NCI-H1436 treated with DMSO at 0.1 percent for 48 hours (cell line): Measurements from ENCODE around the gene NDC80.
"Not testable (repeated sequence)": the region's sequence is repeated elsewhere in the genome, so short reads cannot be mapped to it uniquely, and the experiment has no call there.

ENCODE experiments used
- DNase-seq: peaks from one replicate; lab custom pipeline; 2025; lab: John Stamatoyannopoulos, UW

NDC80 gene

DNA sequence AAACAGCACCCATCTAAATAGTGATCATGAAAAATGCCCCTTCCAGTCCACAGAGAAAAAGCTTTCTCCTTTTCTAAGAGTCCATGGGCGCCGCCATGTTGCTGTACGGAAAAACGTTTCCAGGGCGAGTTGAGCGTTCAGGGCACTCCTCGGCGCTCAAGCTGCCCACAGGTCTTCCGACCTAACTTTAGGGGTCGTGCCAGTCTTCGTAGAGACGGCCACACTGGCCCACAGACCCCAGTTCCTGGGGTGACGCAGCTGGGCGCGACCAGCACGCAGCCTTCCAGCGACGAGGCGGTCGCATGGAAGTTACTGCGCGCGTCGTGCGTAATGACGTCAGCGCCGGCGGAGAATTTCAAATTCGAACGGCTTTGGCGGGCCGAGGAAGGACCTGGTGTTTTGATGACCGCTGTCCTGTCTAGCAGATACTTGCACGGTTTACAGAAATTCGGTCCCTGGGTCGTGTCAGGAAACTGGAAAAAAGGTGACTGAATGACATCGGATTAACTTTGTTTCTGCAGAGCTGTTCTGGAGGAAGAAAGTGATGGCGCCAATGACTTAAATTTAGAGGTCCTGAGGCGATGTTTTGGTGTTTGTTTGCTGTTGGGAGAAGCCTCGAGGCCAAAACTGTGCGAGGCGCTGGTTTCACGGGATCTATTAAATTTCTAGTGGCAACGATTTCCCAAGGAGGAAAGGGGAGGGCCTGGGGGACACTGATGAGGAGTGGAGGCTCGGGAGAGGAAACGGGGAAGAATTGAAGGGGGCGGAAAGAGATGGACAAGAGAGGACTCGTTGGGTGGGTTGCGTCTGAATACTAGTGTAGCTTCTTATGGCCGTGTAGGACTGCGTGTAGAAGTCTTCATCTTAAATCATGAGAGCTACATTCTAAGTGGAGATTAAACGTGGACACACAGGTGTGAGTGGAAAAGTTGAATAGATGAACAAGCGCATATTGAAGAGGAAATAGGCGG lies at the start of gene NDC80, which contains the start of gene METTL4:
NDC80 (plus strand) TSS at position 358 of the 971 bp plus-strand sequence. CDS start 1,429 bp downstream, outside the sequence.
METTL4 (minus strand) TSS at position 306 of the 971 bp plus-strand sequence. CDS start 4,289 bp downstream, outside the sequence.
- DNase-seq = no peak

DNA sequence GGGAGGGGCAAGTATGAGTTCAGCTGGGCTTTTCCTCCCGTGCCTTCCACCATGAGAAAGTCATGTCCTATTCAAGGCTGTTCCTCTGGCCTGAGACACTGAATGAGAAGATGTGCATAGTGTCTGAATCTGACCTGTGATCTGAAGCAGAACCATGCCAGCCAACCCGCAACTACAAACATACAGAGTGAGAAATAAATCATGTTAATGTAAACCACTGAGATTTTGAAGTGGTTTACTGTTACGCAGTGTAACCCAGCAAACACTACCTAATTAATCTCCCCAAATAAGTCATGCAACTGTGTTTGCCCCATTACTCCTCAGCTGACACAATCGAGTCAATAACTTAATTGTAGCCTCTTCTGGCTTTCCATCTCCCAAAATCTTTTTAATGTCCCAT lies 49.2 kb upstream of the NDC80 start:
- no peak for DNase-seq

DNA sequence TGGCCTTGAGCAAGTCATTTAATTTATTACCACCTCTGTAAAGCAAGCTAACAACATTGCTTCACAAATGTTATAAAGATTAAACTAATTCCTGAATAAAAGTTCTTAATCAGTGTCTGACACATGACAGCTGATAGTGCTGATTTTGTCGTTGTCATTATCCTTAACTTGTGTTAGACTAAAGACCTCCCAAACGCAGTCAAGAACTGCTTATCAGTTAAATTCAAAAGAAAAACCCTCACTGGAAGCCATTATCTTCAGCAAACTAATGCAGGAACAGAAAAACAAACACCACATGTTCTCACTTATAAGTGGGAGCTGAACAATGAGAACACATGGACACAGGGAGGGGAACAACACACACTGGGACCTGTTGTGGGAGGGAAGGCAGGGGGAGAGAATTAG lies 46.6 kb upstream of the NDC80 start:
- not testable (repeated sequence) for DNase-seq

DNA sequence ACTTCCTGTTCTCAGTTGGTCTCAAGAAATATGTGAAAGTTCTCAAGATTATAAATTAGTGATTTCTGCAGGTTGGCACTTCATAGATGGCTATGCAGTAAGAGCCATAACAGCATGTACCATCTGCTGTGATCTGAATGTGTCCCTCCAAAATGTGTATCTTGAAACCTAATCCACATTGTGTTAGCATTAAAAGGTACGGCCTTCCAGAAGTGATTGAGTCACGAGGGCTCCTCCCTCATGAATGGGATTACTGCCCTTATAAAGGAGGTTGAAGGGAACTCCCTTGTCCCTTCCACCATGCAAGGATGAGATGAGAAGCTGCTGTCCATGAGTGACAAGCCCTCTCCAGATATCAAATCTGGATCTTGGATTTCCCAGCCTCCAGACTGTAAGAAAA lies 45.0 kb upstream of the NDC80 start:
- DNase-seq = no peak

DNA sequence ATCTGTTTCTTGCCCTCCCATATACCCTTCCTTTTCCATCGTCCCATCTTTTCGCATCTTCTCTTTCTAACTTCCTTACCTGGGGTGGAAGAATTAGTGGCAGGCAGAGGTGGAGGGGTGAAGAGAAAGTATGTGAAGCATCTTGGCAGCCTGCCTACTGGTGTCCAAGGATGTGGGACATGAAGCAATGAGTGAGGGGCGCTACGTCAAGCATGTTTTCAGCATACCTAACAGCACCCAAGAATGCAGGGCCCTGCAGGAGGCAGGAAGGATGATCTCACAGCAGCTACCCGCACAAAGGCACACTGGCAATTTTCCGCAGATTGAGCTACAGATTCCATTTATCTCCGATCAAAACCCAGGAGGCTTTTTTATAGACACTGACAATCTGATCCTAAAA lies 42.2 kb upstream of the NDC80 start:
- DNase-seq = no peak

DNA sequence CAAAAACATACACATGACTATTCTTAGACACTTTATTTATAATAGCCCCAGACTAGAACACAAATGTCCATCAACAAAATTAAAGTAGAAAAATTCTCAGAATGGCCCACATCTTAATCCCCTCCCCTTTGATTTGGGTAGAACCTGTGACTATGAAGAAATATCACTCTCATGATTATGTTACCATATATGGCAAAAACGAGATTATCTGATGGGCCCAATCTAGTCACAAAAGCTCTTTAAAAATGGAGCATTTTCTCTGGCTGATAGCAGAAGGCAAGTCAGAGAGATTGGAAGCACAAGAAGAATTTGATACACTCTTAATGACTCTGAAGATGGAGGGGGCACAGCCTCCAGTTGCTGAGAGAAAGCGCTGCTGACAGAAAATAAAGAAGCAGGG lies 39.6 kb upstream of the NDC80 start:
- no peak for DNase-seq

DNA sequence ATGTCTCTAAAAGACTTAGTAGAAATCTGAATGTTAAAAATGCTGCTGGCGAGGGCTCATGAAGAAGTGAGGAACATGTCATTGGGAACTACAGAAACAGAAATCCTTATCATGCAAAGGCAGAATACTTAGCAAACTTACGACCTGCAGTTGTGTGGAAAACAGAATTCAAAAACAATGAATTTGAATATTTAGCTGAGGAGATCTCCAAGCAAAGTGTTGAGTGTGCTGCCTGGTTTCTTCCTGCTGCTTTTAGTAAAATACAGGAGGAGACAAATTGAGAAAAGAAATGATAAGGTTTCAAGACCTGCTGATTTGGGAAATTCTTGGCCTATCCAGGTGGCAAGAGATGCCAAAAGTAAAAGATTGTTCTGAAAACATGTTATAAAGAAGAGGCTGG lies 38.6 kb upstream of the NDC80 start:
- no peak for DNase-seq

DNA sequence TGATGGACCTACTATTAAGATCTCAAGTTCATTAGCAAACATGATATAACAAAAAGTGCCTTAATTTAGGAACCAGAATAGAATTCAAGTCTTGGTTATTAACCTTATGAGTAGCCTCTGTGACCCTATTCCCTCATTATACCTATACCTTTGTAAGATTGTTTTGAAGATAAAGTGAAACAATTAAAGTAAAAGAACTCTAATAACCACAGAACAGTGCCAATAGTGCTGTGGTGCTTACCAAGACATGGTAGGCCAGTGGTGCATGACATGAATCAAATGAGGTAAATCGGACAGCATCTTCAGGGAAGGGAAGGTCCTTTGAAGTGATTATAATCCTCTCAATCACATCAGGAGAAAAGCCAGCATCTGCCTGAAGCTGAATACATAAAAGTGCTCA lies 36.5 kb upstream of the NDC80 start:
- no peak for DNase-seq

DNA sequence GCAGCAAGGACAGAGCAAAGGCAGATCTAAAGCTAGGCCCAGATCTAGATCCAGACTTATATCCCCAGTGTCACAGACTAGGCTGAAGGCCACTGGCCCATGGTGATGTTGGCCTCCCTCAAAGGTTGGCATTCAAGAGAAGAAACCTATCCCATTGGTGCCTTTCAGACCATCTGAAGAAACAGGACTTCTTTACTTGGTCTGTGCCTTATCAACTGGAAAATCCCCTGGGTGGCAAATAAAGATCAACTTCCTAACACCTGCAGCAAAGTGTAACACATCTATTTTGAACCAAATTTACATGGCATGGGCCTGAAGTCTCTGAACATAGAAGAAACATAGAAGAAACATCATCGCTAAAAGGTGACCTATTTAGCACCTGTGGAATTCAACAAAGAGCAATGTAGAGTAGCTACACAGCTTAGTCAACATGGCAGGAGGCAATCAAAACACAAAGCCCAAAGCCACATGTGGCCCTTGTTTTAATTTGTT lies 35.9 kb upstream of the NDC80 start:
- no peak for DNase-seq

DNA sequence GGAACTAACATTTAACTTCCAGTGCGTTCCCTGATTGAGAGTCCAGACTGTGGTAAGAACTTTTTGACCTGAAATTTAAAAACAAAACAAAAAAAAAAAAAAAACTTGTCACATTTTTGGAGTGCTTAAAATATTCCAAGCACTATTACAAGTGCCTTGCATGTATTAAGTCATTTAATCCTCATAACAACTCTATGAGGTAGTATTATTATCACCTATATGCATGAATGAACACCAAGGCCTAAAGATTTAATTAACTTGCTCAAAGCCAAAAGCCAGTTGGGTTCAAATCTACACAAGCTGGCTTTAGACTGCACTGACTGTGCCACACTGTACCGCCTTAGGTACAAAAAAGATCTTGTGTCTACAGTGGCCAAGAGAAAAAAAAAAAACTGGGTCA lies 35.3 kb upstream of the NDC80 start:
- no peak for DNase-seq

DNA sequence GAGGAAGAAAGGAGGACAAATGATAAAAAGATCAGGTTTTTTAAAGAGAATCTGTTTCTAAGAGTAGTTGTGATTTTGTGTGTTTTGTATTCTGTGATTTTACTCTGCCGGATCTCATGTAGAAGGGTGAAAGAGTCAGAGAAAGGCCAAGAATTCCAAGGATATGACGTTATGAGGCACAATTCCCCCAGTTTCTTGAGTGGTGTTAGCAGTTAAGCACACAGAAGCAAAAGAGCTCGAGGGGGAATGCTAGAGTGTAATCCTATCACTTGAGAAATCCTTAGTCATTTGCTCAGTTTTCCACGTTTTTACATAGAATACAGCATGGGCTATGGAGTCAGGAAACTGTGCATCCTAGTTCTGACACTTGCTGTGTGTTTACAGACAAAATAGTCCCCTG lies 34.9 kb upstream of the NDC80 start:
- no peak for DNase-seq

DNA sequence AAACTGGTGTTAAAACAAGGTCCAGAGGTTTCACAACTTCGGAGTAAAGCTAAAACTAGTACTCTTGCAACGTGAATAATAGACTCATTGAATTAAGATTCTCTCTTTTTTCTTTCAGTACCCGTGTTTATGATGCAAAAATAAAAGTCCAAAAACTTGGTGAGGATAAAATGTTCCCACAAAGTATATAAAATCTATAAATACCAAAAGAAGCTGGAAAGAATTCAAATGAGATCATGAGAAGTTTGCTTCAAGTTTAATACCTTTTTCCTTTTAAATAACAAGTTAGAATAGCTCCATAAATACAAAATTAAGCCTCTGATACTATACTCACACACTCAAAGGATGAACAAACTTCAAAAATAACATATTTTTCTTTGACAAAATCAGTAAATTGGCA lies 34.1 kb upstream of the NDC80 start:
- no peak for DNase-seq

DNA sequence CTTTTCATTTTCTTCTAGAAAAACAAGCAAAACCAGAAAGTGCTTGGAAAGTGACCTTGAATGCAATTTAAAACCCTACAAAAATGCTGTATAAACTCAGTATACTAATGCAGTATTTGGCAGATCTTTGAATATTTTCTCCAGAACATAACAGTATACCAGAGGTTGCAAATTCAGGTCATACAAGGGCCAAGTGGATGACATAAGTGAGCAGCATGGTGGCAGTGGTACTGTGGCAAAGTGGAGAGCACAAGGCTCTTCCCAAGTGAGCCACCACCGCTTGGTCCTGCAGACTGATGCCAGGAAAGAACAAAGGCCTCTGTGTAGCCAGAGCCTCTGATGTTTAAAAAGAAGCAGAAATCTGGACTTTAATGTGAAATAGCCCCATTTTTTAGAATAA lies 33.1 kb upstream of the NDC80 start:
- no peak for DNase-seq

DNA sequence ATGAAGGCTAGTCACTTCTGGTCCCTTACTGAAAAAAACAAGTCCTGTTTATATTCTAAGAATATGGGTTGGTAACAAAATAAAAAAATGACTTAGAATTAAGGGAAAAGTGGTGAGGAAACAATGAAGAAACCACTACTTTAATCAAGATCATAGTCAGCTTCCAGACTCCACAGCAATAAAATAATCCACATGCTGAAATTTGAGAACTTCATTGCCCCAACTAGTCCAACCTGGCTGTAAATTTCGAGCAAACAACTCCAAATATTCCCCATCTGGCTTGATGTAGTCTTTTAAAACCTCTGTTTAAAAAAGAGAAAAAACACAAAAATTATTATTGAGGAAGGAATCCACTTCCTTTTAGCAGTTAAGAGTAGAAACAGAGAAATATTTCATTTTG lies 32.5 kb upstream of the NDC80 start:
- no peak for DNase-seq

DNA sequence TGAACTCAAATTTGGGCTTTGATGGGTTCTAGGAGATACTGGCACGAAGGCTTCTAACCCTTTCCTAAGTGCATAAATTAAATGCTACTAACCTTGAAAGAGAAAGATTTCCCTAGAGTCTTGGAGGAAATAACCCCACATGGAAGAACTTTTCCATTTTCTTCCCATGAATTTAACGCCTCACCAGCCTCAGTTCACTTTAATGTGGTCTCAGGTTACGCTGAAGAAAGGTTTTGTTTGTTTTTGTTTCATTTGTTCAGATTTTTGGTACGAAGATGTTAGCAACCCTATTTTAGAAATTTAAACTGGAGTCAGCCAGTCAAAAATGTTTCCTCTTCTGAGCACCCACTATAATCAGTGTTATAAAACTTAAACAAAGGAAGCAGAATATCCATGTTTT lies 30.8 kb upstream of the NDC80 start:
- no peak for DNase-seq

DNA sequence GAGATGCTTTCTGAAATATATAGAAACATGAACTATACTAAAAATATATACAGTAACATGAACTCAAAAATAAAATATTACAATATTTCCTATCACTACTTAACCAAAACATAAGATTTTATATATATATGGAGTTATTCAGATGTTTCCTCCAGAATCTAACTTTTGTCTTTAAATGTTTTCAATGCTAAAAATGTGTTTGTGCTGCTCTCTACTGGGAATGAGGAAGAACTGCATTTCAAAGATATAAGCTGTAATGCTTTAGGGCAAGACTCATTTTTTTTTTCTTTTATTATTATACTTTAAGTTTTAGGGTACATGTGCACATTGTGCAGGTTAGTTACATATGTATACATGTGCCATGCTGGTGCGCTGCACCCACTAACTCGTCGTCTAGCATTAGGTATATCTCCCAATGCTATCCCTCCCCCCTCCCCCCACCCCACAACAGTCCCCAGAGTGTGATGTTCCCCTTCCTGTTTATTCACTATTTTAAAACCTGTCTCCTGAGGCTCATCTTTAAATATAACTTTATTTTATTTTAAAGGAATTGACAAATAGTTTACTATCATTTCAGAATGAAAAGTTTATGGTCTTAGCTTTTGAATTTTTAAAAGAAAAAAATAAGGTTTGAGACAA lies 29.3 kb upstream of the NDC80 start:
- DNase-seq = not testable (repeated sequence)

DNA sequence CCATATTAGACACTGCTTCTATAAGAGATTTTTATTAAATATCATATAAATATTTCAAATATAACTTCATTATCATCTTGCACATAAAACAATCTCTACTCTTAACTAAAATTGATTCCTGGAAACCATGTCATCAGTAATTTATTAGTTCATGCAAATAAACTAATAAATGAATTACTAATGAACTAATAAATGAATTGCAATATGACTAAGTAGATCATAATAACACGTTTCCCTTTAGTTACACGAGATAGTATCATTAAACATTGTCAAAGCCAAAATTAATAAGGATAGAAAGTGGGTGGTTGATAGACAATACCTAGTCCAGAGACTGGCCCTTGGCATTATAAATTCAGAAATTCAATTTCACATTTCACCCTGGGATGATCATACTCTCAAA lies 26.2 kb upstream of the NDC80 start:
- DNase-seq = no peak

DNA sequence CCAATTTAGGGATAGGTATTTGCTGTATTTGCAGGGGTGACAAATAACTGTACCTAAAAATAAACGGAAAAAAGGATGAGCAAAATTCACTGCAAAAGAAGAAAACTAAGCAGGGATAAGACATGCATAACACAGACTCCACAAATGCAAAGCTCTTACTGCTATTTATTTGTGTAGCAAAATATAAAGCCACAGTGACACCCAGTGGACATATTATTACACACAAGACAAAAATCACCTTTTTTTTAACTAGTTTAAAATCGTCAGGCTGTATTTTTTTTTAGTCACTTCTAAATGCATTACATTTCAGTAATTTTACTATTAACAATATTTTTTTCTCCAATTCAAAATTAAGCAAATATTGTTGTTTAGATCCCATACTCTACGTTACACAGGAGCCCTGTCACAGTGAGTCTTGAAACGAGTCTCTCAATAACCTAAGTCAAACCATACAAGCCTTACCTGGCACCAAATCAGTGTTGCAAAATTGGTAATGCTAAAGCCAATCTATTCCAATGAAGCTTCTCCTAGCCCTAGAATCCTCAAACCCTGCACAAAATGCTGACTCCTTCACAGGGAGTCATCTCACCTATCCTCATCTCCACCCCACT lies 23.8 kb upstream of the NDC80 start:
- no peak for DNase-seq

DNA sequence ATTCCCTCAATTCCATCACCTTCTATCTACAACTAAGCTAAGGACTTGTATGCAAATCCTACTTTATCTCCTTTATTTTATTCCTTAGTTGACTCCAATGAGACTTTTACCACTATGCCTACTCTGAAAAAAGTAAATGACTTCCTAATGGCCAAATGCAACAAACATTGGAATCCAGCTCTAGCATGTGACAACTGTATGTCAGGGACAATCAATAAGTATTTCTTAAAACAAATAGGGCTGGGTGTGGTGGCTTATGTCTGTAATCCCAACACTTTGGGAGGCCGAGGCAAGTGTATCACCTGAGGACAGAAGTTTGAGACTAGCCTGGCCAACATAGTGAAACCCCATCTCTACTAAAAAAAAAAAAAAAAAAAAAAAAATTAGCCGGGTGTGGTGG lies 21.9 kb upstream of the NDC80 start:
- no peak for DNase-seq

DNA sequence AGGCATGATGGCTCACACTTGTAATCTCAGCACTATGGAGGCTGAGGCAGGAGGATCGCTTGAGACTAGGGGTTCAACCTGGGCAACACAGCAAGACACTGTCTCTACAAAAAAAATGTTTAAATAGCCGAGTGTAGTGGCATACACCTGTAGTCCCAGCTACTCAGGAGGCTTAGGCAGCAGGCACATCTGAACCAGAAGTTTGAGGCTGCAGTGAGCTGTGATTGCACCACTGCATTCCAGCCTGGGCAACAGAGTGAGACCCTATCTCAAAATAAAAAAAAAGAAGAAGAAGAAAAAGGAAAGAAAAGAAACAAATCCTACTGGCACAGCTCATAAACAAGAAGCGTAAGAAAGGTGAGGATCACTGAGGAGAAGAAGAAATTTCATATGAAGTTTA lies 19.9 kb upstream of the NDC80 start:
- DNase-seq = no peak

DNA sequence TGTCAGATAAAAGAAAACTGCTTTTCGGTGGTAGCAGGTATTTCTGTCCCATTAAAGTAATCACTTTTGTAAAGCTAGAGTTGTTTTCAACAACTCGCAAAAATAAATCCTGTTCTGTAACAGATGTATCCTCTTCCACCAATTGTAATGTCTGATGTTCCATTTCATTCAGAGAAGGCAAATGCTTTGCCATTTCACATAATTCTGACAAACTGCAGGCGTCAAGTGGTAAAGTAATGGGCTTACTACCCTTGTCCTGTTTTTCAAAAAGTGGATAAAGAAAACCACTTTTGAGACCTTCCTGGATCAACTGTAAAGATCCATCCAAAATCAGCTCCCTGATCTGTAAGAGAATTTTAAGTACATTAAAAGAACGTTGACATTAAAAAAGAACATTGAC lies 16.7 kb upstream of the NDC80 start:
- DNase-seq = no peak

DNA sequence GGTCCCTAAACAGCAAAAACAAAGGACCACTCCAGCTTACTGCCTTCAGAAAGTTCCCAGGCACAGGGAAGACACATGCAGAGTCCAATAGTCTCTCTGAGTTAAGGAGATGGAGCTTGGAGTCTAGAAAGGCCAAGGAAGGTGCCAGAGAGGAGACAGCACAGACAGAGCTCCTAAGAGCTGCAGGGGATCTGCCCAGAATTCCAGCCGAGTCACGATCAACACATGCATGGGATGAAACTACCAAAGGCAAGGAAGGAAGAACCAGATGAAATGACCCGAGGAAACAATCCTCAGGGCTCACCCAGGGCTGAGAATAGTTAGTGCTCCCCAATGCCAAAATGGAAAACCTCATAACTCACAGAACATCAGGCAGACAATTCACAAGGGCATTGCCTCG lies 15.5 kb upstream of the NDC80 start:
- DNase-seq = no peak

DNA sequence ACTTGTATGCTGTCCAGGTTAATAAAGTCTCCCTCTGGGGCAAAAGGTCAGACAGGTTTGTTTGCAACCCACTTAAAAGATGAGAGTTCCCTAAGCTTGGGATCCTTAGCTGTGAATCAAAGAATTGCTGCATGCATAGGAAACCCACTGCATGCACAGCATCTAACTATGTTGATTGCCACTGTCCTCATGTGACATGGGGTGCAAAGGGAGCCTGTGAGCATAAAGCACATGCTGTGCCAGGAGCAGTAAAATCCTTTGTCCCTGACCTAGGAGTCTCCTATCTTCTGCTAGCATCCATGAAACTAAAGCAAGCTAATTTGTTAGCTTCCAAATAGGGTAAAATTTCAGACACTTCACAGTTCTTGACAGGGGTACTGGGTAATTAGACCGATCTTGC lies 13.8 kb upstream of the NDC80 start:
- DNase-seq = no peak
